HG03135 (cell line): ENCODE results near the gene PAM.
"Not testable (repeated sequence)": the region's sequence is repeated elsewhere in the genome, so short reads cannot be mapped to it uniquely, and the experiment has no call there.

Source experiments
- ATAC-seq: cut with Tn5 transposase; IDR thresholded peaks from one replicate; pipeline ENCODE4 v1.9.1; 2021; ENCODE audit warnings: mild to moderate bottlenecking, moderate library complexity; ENCODE audit not compliant: unreplicated experiment

The PAM gene

GRCh38 chr5:102975457-102976182 is 220.5 kb downstream of the PAM start:
- ATAC-seq: no peak

GRCh38 chr5:102981957-102982635 is 227.0 kb downstream of the PAM start:
- no peak for ATAC-seq

GRCh38 chr5:102986074-102986473 is 231.0 kb downstream of the PAM start:
- ATAC-seq: no peak

GRCh38 chr5:102988459-102988858 is 233.4 kb downstream of the PAM start:
- no peak for ATAC-seq

- no peak for ATAC-seq
These were observed 236.7 kb downstream of the PAM start for GRCh38 chr5:102991802-102992201.

DNA sequence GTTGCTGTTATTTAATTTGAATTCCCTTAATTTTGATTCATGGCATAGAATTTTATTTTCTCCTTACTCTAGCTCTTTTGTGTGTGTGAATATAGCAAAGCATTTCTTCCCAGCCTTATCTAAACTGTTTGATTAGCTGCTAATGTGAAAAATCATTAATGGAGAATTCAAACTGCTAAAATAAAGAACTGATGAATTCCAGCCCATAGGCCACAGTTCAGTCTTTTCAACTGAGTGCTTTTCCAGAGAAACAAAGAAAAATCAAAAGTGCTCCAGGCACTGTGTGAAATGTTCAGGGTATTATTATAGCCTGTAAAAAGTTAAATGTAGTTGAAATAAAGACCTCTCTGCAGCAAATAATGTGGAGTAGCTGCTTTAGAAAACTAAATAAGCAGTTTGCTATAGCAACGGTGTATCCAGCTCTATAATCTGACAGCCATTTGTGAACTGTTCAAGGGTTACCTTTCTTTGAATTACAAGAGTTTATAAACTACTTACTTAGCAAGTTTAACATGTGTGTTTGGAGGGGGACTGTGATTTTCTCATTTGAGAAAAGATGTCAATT is 241.0 kb downstream of the PAM start:
- no peak for ATAC-seq

DNA sequence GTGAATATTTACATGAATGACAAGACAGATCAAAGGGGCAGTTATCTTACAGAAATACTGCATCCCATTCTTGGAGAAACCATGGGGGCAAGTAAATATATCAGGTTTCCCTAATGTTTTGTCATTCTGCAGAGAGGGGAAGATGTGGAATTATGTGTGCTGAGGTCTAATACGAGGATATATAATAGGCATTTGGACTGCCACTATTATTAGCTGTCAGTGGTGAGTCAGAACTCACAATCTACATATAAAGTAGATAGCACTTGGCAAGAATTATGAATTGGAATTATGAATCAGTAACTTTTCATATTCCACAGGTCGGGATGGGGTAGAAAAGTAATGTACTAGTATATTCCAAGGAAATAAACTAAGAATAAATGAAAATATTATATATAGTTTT is 243.1 kb downstream of the PAM start:
- no peak for ATAC-seq

- ATAC-seq: no peak
These were observed 244.1 kb downstream of the PAM start for GRCh38 chr5:102999191-102999590.

- ATAC-seq: not testable (repeated sequence)
These were observed 244.5 kb downstream of the PAM start for GRCh38 chr5:102999621-103000020.

GRCh38 chr5:103000089-103000488 is 245.0 kb downstream of the PAM start:
- no peak for ATAC-seq

GRCh38 chr5:103003872-103004271 is 248.8 kb downstream of the PAM start:
- ATAC-seq: no peak

- no peak for ATAC-seq
These were observed 250.2 kb downstream of the PAM start for GRCh38 chr5:103005276-103005675.

DNA sequence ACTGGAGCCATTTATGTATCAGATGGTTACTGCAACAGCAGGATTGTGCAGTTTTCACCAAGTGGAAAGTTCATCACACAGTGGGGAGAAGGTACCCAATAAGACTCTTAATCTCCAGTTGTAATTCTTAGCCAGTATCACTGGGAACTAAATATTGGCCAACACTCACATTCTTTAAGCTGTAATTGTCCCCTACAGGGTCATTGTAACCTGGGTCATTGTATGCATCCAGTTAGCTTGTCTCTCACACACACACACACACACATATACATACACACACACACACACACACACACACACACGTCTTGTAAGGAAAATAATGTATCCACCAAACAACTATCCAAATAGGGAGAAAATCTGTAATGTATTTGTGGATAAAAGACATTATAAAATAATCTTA is 251.8 kb downstream of the PAM start:
- ATAC-seq: no peak

GRCh38 chr5:103010168-103010567 is 255.1 kb downstream of the PAM start:
- peak; percentile 60 for ATAC-seq

DNA sequence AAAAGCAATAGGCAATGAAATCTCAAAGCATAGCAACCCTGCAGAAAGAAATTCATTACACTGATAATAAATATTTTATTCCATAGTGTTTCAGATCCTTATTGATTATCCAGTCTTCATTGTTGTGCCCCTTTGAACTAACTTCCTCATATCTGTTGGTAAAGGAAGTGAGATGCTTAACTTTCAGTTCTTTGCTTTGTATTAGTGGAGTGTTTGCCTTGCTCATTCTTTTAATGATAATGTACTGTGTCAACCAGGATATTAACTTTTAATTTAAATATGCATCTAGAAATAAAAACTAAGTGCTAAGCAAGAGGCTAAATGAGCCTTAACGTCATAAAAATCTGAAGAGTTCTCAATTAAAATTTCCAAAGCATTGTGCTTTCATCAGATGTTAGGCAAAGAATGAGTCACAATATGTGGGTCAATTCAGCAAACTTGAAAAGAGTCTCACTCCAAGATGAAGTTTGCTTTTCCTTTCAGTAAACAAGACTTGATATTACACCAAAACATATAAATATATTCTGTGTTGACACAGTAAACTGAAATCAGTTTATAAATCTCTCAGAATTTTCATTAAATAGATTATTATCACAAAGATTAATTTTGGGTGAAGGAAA is 258.9 kb downstream of the PAM start:
- ATAC-seq: no peak

DNA sequence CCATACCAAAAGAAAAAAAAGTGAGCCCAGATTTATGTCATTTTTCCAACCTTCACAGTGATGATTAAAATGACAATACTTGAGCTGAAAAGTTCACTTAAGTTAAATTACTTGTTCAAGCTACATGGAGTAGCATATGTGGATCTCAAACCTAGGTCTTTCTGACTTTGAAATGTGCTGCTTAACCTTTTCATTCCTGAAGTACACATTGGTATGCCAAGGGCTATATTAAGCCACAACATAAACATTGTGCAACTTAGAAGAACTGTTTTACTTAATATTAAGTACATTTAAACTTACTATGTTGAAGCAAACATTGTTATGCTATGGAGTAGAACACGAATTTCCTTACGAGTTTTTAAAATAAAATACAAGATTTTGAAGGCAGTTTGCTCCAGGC is 259.9 kb downstream of the PAM start:
- no peak for ATAC-seq

DNA sequence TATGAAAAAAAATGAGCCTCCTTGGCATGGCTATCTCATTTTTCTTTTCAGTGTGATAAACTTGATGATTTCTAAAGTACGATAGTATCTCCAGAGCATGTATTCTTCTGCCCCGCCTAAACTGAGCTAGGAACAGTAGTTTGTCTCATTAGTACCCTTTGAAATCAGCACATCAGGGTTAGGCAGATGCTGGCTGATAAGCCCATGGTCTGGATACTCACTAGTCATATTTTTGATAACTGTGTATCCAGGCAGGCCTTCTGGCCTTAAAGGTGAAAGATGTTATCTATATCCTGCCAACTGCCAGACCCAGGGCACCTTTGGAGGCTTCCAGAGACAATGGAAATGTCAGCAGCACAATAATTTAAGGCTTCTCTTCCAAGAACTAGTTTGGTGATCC is 261.1 kb downstream of the PAM start:
- no peak for ATAC-seq

DNA sequence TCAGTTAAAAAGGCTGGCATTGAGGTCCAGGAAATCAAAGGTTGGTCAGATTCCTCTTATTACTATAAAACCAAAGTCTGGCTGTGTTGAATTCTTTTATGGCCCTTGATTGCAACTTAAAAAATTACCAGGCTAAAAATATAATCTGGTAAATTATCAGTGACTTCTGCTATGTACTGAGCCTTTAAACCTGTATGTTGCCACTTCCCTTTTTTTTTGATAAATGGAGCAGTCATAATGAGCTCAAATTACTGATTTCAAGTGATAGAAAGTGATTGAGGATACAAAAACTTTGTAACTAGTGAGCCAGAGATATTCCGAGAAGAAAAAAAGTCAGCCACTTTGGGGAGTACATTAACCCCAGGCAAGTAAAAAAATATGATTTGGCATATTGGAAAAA is 264.7 kb downstream of the PAM start:
- ATAC-seq: no peak

DNA sequence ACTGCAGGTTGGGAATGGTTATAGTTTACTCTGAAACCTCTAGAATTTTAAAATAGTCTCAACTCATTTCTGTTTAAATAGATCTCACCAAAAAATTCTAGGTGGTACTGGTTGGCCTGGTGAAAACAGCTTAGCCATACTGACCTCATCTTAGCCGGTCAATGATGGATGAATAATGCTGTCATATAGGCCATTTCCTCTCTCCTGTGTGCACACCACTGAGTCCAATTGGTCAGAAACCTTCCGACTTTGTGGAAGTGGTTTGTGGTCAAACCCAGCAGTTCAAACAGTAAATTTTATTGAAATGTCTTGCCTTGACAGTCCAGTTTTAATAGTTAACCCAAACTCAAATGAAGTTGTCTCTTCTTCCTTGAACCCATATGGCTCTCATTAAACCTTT is 266.2 kb downstream of the PAM start:
- ATAC-seq: peak; percentile 98

- no peak for ATAC-seq
These were observed 272.2 kb downstream of the PAM start for GRCh38 chr5:103027267-103027666.

DNA sequence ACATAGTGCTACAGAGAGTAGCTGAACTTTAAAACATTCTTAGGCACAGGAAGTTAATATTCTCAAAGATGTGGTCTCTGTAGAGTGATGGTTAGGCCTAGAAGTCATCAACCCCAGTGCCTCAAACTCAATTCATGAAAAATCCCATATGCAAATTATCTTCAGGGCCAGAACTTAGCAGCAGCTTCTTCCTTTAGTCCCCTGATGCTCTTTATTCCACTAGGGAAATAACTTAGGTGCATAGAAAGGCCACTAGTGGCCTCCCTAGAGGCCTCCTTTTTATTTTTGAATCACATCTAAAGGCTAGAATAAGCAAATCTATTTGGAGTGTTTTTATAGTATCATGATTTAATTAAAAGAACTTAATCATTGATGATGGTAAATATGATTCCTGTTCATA is 276.5 kb downstream of the PAM start:
- ATAC-seq: no peak

- no peak for ATAC-seq
These were observed 278.6 kb downstream of the PAM start for GRCh38 chr5:103033696-103034095.
